Keratinocyte (primary cell): ENCODE measurements around the gene ADAP2.

Experiments used
- CTCF ChIP-seq, 3 experiments: IDR thresholded peaks in 1 of 3; conservative IDR thresholded peaks in 1 of 3; optimal IDR thresholded peaks in 1 of 3; 2 replicates in 2 of 3; 3 replicates in 1 of 3; pipeline versions ENCODE3 to v1.5.1; 2011; ENCODE audit warnings: low read length in 3 of 3, mild to moderate bottlenecking in 3 of 3, moderate library complexity in 2 of 3, control low read depth in 1 of 3, inconsistent platforms in 1 of 3; ENCODE audit not compliant: insufficient read depth in 2 of 3; ENCODE audit errors: extremely low read depth in 1 of 3
- EZH2 ChIP-seq: IDR thresholded peaks from one replicate; pipeline ENCODE4 v1.6.1; 2012; ENCODE audit warnings: inconsistent platforms, mild to moderate bottlenecking, low read length, moderate library complexity

- no peak for TF ChIP-seq CTCF (optimal IDR thresholded peaks at IDR 0.05 in 1 of 3, IDR thresholded peaks at IDR 0.05 in 1 of 3, conservative IDR thresholded peaks at IDR 0.05 in 1 of 3; ENCODE audit: extremely low read depth in 1 of 3, insufficient read depth in 2 of 3, low read length in 3 of 3)
- no peak for TF ChIP-seq EZH2
These were observed 27.5 kb upstream of the ADAP2 start for GRCh38 chr17:30894236-30894635.
